22Rv1 (cell line): ENCODE data around the gene PANX1.

Experiments used
- ZFX ChIP-seq: fragments of 450-650 bp; IDR thresholded peaks from 2 replicates; pipeline ENCODE4 v1.6.1; 2017; ENCODE audit warnings: antibody characterized with exemption, borderline replicate concordance
- TF ChIP-seq, protein P1 (sequence below): fragments of 450-650 bp; IDR thresholded peaks from 2 replicates; pipeline ENCODE4 v1.5.1; 2017; ENCODE audit warnings: mild to moderate bottlenecking

DNA sequence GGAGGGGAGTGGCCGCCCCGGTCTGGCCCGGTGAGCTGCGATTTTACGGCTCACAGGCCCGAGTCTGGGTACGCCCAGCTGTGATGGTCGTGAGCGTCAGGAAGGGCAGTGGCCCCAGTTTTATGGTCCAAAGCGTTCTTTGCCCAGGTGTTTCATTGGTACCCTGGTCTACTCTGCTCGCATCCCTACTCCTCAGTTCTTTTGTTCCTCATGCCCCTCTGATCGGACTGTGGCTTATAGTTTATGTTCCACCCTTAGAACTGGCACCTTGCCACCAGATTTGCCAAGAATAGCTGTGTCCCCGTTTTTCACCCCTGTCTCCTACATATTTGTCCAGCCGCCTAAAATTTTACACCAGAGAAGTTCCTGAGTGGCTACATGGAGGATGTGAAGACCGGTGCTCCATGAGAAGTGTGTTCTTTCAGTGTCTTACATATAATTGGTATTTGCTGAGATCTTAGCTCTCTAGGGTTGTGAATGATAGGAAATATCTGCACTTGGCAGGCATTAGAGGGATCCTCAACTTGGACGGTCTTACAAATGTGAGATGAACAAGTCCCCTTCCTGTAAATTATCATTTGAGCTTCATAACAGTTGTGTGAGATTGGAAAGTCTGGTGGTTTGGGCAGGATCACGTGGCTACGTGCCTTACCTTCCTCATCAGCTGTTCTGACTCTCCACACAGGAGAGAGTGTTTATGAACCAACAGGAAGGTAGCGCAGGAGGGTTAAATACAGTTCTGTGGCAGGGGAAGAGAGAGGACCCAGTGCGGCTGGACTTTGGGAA is 1.1 kb downstream of the PANX1 start:
- TF ChIP-seq, protein P1, sequence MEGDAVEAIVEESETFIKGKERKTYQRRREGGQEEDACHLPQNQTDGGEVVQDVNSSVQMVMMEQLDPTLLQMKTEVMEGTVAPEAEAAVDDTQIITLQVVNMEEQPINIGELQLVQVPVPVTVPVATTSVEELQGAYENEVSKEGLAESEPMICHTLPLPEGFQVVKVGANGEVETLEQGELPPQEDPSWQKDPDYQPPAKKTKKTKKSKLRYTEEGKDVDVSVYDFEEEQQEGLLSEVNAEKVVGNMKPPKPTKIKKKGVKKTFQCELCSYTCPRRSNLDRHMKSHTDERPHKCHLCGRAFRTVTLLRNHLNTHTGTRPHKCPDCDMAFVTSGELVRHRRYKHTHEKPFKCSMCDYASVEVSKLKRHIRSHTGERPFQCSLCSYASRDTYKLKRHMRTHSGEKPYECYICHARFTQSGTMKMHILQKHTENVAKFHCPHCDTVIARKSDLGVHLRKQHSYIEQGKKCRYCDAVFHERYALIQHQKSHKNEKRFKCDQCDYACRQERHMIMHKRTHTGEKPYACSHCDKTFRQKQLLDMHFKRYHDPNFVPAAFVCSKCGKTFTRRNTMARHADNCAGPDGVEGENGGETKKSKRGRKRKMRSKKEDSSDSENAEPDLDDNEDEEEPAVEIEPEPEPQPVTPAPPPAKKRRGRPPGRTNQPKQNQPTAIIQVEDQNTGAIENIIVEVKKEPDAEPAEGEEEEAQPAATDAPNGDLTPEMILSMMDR: no peak
- TF ChIP-seq ZFX: no peak
